NB4 (cell line): ENCODE data around the gene OPN1MW.

Source experiments
- MAX ChIP-seq: IDR thresholded peaks from 2 replicates; pipeline ENCODE4 v1.6.1; 2011; ENCODE audit warnings: low read depth, low read length
- POLR2A ChIP-seq: IDR thresholded peaks from 2 replicates; pipeline ENCODE4 v1.6.1; 2011; ENCODE audit warnings: mild to moderate bottlenecking; ENCODE audit not compliant: insufficient read length; ENCODE audit errors: extremely low read depth
- TF ChIP-seq, protein P1 (sequence below): IDR thresholded peaks from one replicate; pipeline ENCODE4 v1.5.1; 2012; ENCODE audit warnings: low read depth, low read length

GRCh38 chrX:154142386-154142785, 40.0 kb upstream of the OPN1MW start:
- TF ChIP-seq, protein P1, sequence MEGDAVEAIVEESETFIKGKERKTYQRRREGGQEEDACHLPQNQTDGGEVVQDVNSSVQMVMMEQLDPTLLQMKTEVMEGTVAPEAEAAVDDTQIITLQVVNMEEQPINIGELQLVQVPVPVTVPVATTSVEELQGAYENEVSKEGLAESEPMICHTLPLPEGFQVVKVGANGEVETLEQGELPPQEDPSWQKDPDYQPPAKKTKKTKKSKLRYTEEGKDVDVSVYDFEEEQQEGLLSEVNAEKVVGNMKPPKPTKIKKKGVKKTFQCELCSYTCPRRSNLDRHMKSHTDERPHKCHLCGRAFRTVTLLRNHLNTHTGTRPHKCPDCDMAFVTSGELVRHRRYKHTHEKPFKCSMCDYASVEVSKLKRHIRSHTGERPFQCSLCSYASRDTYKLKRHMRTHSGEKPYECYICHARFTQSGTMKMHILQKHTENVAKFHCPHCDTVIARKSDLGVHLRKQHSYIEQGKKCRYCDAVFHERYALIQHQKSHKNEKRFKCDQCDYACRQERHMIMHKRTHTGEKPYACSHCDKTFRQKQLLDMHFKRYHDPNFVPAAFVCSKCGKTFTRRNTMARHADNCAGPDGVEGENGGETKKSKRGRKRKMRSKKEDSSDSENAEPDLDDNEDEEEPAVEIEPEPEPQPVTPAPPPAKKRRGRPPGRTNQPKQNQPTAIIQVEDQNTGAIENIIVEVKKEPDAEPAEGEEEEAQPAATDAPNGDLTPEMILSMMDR, result no peak
- no peak for TF ChIP-seq MAX
- TF ChIP-seq POLR2A, result no peak
